GM19455 (cell line): Measurements from ENCODE around the gene GABRP.
"Not testable (repeated sequence)": the region's sequence is repeated elsewhere in the genome, so short reads cannot be mapped to it uniquely, and the experiment has no call there.

Experiments
- ATAC-seq: cut with Tn5 transposase; IDR thresholded peaks from one replicate; pipeline ENCODE4 v1.9.1; 2021; ENCODE audit not compliant: unreplicated experiment

GABRP gene

DNA sequence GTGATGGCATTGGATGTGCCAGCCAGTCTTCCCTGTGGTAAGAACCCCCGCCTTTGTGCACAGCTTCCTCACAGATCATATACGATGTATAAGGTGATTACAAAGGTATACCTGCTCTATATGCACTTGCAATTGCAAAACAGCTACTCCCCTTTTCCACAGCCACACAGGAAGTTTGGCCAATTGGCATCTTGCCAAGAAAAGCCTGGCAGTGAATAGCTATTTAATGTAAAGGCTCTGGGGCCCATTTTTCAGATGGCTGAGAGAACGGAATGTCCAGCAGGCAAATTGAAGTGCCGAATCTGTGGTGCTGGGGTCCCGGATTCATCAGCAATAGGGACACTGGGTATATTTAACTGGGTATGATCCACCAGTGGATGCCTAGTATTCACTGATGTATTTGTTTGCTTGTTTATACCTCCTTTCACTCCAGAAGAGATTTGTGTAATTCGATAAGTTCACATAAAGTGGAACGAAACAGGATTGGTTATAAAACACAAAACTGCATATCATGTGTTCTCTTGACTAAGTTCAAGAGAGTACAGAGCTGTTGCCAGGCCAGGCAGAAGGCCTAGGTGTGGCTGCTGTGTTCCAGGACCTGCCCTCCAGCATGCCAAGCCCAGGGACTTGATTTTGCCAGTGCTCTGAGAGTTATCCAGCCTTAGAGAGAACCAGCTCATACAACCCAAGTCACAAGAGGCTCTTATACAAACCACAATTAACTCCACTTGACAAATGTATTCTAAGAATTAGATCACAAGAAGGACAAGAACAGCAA is 27.7 kb upstream of the GABRP start:
- no peak for ATAC-seq

DNA sequence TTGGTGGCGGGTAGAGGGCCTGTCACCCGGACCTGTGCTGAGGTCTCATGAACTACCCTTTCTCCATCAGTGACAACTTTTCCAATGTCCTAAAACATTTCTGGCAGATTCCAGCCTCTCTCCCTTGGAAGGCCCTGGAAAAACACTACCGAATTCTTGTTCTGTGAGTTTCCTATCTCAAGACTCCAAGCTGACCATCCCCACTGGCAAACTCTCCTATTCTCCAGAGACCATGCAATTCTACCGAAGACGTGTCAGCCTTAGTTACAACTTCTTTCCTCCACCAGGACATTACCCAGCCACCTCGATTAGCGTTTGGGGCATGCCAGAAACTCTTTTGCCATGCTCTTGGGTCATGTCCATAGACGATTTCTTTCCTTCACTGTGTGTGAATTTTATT is 26.8 kb upstream of the GABRP start:
- no peak for ATAC-seq

DNA sequence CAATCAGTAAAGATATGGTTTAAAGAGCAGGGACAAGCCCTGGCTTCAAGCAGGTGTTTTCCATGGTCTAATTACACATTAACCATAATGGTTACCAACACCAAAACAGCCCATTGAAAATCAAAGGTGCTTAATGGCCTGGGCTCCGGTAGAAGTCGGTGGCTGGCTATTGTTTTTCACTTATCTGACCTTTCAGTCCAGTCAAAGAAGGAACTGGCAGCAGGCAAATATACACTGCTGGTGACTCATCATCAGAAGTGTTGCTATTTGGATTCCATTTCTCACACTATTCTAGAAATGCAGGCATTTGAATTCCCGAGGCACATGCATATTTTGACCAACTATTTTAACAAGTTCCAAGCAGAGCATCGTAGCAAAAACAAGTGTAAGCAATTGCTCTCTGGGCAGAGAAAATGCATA is 26.3 kb upstream of the GABRP start:
- no peak for ATAC-seq

DNA sequence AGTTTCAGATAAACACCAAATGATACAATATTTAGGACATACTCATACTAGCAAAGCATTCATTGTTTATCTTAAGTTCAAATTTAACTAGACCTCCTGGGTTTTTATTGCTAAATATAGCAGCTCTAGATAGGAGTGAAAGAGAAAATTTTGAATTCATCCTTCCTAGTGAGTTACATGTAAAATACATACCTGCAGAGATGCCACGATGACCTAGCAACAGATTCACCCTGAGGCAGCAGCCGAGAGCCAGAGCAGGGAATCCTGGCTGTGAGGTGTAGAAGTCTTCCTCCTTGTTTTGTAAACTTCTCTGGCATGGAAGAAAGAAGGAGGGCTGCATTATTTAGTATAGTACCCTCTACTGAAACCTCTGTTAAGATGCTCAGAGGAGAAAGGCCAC is 25.9 kb upstream of the GABRP start:
- no peak for ATAC-seq

DNA sequence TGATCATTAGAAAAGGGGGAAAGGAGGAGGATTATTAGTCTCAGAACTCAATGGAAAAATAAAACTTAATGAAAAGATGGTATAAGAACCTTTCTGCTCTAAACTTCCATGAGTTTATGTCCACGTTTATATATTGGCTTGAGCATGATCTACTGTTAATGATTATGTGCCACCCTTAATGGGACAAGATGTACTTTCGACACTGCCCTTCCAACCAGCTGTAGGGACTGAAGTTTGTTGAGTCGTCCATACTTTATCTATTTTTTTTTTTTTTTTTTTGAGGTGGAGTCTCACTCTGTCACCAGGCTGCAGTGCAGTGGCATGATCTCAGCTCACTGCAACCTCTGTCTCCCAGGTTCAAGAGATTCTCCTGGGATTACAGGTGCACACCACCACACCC is 25.0 kb upstream of the GABRP start:
- no peak for ATAC-seq

DNA sequence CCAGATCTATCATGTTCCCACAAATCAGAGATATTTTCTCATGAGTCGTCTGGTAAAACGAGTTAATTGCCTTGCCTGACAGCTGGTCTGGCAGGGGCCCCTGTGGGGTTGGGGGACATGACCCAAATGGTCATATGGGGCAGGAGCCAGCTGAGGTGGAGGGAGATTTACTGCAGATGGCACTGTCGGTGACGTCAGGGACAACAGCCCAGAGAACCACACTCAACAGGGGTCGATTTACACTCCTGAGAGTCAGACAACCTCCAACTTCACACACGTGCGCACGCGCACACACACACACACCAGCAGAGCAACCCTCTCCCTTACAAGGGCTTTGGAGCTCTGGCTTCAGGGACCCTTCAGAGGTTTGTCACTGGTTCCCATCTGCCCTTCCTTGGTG is 23.4 kb upstream of the GABRP start:
- ATAC-seq: no peak

DNA sequence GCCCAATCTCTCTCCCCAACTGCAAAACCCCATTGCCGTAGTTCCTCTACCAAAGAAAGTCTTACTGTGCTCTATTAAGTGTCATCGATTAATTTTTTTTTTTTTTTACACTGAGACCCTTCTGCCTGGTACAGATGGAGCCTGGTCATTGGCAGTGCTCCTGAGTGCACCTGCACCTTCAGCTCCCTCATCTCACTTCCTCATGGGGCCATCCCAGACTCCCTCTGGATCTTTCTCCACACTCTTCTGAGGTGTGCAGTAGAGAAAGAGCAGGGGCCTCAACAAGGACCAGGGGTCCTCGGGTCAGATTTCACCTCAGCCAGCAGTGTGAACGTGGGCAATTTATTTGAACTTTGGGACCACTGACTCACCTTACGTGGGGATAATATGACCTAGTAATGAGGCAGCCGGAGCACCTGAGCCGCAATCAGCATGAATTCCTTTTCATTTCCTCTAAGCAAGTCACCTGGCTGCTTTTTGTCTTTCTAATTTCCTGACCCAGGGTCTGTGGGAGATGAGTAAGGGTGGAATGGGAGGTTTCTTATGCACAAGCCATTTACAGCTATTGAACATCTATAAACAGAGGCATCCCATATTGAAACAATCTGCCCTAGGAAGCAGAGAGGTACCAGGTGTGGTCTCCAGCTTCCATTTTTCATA is 22.3 kb upstream of the GABRP start:
- no peak for ATAC-seq

DNA sequence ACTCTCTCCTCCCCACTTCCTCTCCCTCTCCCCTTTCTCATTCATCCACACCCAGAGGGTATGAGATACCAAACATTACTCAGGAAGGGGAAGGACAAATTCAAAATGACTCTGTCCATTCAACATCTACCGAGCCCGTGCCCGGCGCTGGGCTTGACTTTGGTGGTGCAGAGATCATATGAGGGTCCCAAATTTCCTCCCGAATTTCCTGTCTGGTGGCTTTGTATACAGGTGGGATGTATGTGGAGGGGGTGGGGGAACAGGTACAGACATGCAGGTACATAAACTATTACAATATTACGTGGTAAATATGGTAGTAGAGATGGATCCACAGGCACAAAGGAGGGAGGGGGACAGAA is 21.8 kb upstream of the GABRP start:
- no peak for ATAC-seq

DNA sequence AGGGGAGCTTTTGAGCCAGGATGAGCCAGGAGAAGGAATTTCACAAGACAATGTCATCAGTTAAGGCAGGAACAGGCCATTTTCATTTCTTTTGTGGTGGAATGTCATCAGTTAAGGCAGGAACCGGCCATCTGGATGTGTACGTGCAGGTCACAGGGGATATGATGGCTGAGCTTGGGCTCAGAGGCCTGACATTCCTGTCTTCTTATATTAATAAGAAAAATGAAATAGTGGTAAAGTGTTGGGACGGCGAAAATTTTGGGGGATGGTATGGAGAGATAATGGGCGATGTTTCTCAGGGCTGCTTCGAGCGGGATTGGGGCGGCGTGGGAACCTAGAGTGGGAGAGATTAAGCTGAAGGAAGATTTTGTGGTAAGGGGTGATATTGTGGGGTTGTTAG is 21.2 kb upstream of the GABRP start:
- ATAC-seq: not testable (repeated sequence)

DNA sequence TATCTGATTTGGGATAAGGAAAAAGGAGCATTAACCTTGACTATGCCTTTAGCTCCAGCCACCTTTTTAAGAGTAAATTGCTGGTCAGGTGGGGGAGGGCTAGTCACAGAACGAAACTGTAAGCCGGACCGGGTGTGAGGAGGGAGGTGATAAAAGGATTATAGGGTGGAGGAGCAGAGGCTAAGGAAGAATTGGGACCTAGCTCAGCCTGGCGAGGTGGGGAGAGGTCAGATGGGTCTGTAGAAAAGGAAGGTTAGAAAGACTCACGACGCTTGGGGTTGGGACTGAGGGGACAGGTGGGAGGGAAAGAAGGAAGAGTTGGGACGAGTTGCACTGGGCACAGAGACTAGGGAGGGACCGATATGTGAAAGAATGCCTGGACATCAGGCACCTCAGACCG is 17.7 kb upstream of the GABRP start:
- not testable (repeated sequence) for ATAC-seq

DNA sequence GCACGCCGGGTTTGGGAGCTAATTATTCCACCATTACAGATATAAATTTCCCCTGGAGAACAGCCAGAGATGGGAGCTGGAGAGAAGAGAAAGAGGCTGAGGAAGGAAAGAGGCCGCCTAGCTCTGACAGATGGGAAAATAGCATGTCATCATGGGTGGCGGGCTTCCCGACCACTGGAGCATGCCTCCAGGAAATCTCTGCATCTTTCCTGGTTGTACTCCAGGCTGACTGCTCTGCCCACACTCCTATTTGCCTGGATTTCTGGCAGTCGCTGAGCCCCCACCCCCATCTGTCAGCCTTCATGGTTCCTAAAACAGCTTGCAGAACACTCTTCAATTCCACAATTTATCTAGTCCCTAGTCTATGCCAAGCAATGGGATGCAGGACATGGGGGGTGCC is 14.3 kb upstream of the GABRP start:
- ATAC-seq: no peak

DNA sequence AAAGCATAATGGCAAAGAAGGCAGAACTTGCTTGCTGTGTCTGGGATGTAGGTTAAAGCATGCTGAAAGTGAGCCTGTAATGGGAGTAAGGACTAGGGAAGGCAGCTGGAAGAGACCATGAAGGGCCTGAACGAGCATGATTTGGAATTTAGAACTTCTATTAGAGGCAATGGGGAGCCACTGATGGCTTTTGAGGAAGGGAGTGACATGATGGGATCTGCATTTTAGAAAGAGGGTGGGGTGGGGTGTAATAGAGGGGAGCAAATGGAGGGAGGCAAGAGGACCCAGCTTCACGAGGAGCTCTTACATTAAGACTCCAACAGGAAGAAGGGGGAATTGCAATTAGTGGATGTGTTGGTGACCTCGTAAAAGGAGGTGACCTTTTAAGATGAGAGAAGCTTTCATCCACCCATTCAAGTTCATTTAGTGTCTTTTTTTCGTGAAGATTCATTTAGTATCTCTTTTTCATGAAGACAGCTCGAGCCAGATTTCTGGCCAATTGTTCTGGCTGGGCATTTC is 13.6 kb upstream of the GABRP start:
- ATAC-seq: no peak

DNA sequence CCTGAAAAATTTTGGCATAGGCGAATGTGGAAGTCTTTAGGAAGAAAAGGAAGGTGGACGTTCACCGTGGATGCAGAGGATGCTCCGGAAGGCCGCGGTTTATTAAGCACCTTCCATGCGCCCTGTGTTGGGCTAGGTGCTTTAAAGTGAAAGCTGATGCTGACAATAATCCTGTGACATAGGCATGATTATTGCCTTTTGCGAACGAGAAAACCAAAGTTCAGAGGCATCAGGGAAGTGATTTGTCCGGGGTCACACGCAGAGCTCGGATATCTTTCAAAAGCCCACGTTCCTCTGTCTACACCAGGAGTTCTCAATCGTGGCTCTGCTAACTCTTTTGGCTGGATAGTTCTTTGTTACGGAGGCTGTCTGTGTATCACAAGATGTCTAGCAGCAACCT is 12.0 kb upstream of the GABRP start:
- ATAC-seq: no peak

DNA sequence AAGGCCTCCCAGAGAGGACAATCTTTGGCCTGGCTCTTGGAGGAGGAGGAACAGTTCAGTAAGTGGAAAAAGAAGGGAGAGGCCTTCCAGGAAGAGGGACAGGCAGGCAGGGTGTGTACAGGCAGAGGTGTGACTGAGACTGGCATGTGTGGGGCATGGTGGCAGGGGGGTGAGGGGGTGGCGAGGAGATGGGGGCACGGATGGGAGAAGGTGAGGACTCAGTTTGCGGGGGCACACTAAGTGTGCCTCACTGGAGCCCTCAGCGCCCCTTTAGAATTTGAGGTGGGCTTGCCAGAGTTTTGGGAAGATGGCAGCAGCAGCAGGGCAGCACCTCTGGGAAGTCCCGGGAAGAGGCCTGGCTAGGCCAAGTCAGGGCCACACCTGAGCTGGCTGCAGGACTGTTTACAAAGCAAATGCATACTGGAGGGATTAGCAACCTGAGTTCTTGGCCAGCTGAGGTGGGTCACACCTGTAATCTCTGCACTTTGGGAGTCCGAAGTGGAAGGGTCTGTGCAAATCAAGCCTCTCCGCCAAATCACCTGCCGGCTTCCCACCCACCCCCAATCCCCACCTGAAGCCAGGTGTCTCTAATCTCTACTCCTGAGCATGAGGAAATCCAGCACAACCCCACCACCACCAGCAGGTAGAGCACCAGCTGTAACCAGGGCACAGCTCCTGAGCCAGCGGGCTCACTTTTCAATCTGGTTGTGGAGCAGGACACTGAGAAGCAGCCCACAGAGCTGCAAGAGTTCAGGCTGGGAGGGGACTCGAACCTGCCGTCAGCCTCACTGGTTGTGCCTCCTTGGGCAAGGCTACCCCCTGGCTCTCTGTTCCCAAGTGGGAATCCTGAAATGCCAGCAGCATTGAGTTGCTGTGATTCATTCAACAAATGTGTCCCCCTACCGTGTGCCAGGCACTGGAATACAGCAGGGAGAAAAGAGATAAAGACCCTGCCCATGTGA is 10.2 kb upstream of the GABRP start:
- no peak for ATAC-seq

DNA sequence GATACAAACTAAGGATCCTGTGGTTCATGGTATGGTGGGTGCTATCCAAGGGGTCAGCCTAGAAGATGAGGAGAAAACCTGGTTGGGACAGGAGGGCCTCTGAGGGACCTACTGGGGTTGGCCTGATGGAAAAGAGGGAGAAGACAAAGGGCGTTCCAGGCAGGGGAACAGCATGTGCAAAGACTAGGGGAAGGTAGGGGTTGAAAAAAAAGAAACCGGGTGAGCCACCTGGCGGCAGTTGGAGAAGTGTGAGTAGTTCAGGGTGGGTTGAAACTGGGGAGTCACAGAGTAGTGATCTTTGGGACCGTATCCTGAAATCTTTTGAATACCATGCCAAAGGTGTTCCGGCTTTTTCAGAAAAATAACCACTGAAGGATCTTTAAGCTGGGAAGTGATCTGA is 8.7 kb upstream of the GABRP start:
- ATAC-seq: no peak

DNA sequence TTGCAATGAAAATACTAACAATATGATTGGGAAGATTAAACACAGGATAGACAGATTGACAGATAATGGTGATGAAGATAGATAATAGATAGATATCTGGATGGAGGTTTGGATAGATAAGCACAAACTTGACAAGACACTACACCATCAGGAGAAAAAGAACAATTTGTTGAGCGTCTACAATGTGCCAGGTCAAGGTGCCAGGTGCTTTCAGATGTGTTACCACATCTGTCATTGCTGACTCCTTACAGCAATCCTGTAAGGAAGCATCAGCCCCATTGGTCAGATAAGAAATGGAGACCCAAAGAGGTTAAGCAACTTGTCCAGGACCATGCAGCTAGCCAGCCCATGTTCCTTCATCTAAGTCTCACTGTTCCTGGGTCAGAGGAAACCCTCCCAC is 1.6 kb upstream of the GABRP start:
- no peak for ATAC-seq

DNA sequence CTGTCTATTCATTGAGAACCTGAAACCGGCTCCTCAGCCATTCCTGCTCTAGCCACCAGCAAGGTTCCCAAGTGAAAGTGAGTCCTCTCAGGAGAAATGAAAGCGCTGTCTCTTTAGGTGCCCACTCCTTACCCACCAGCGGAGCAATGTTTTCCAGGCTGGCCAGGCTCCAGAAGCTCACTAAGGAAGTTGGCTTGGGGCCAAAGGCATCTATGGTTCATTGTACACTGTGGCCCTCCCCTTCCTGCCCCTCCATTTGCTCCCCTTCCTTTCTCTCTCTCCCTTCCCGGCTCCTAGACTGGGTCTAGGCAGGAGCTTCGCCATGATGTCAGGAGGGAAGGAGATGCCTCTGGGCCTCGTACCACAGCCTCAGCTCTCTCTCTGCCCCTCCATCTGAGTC is 1.1 kb upstream of the GABRP start:
- no peak for ATAC-seq

DNA sequence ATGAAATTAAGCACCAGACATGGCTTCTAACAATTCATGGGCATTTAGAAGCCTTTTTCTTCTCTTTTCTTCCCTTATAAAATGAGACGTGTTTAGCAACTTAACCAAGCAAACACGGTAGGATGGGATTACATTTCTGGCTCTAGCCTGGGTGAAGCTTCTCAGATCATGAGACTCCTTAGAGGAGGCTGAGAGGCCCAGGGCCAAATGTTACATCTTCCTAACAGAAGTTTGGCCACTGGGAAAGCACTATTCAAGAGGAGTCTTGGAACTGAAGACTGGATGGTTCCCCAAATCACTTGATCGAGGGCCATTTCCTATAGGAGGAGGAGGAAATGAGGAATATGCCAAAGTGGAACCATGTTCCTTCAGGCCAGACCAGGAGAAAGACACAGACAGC is 1.9 kb downstream of the GABRP start:
- ATAC-seq: no peak

DNA sequence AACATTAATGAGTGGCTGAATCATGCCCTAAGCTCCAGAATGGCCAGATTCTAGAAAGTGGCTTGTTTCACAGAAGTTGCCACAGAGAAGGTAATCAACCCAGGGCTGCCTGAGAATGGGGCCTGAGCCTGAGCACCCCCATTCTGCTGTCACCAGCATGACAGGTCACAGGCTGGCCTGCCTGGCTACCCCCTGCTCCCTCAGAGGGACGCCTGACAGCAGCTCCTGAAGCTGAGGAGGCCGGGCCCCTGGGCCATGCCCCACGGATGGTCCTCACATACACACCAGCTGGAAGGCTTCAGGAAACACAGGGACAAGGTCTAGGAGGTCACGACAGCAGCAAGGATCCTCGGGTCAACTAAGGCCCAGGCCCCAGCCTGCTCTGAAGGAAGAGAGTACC is 3.7 kb downstream of the GABRP start:
- ATAC-seq: no peak

DNA sequence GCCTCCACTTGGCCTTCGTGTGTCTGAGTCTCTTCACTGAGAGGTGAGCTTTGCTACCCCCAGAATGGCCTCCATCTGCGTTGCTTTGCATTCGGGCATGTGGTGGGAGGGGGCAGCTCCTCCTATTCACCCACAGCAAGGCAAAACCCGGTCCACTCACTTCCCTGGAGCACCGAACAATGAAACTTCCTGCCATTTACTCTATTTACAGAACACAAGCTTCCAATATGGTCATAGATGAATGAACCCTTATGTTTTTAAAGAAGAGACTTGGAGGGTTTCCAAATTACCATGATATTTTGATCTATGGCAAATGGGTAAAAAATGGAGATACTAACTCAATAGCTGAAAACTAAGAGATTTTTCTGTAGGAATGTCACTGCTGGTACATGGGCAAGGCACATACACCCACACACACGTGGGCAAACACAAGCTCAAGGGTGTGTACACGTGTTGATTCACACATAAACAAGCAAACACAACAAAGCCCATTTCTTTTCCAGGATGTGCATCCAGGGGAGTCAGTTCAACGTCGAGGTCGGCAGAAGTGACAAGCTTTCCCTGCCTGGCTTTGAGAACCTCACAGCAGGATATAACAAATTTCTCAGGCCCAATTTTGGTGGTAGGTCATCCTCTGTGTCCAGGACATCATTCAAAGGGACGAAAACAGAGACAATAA is 5.2 kb downstream of the GABRP start:
- no peak for ATAC-seq

DNA sequence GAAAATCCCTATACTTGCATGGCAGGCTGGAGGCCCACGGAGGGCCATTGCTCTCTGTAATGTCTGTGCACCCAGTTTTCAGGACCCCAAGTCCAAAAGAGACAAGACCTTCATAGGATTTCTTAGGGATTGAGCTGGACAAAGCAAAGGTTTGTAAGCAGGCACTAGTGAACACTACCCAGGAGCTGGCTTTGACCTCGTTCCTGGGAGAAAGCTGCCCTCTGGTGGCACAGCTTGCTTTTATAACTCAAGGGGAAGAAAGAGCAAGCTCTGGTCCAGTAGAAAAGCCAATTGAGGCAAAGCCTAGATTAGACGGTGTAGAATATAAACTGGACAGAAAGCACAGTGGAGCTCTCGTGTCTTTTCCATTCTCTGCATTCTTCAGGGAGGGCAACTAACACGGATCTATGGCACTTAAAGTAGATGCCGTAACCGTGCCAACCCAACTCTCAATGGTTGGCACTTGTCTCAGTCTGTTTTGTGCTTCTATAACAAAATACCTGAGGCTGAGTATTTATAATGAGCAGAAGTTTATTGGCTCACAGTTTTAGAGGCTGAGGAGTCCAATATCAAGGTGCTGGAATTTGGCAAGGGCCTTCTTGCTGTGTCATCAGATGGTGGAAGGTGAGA is 7.9 kb downstream of the GABRP start:
- ATAC-seq: no peak
